ENCODE data around the gene CDH23. TPM values are rescaled to one million over a fixed set of nuclear protein-coding genes. Genes with fewer than 3 reads are reported as not detected.

The CDH23 gene
- total RNA-seq, 2 donors from 2014 or later = 3.9 to 4.4 TPM

- no peak for TF ChIP-seq CTCF (IDR thresholded peaks at IDR 0.05)
- Histone ChIP-seq H3K27ac (peak overlapping the region; percentile 67 to 74), H3K9me3 (no peaks in the 10 kb centered on the region), H3K27me3 (no peaks in the 10 kb centered on the region), H3K4me3 (no peak overlapping the region), H3K36me3 (peaks cover 26% of the 10 kb centered on the region), H3K4me1 (peaks cover 0 to 72% of the 10 kb centered on the region in 2 donors)
- DNase-seq (ENCODE audit: low spot score) = peak; percentile 82
These were observed 352.0 kb downstream of the CDH23 start for GRCh38 chr10:71748671-71749191.

GRCh38 chr10:71749396-71749795 lies 352.7 kb downstream of the CDH23 start:
- TF ChIP-seq CTCF (IDR thresholded peaks at IDR 0.05) = no peak
- H3K4me3 ChIP-seq = no peak overlapping the region
- H3K36me3 ChIP-seq = peaks cover 32% of the 10 kb centered on the region
- H3K27me3 ChIP-seq = no peaks in the 10 kb centered on the region
- H3K4me1 ChIP-seq = peaks cover 0 to 78% of the 10 kb centered on the region in 2 donors
- H3K9me3 ChIP-seq = no peaks in the 10 kb centered on the region
- DNase-seq (ENCODE audit: low spot score) = no peak
- H3K27ac ChIP-seq = peak overlapping the region; percentile 67 to 74

- TF ChIP-seq CTCF (IDR thresholded peaks at IDR 0.05) = no peak
- Histone ChIP-seq H3K4me1 (peaks cover 0 to 86% of the 10 kb centered on the region in 2 donors), H3K9me3 (no peaks in the 10 kb centered on the region), H3K4me3 (no peak overlapping the region), H3K36me3 (peaks cover 33% of the 10 kb centered on the region), H3K27me3 (no peaks in the 10 kb centered on the region), H3K27ac (peak overlapping the region; percentile 67 to 74)
- no peak for DNase-seq (ENCODE audit: low spot score)
These were observed 353.6 kb downstream of the CDH23 start for GRCh38 chr10:71750124-71750841.

- H3K36me3 ChIP-seq = peaks cover 33% of the 10 kb centered on the region
- no peak overlapping the region for H3K4me3 ChIP-seq
- peak overlapping the region in 1 of 2 donors; percentile 12 for H3K27ac ChIP-seq
- H3K4me1 ChIP-seq = peaks cover 0 to 86% of the 10 kb centered on the region in 2 donors
- H3K27me3 ChIP-seq = no peaks in the 10 kb centered on the region
- no peak for DNase-seq (ENCODE audit: low spot score)
- no peak for TF ChIP-seq CTCF (IDR thresholded peaks at IDR 0.05)
- H3K9me3 ChIP-seq = no peaks in the 10 kb centered on the region
These were observed 354.3 kb downstream of the CDH23 start for GRCh38 chr10:71750986-71751385.

GRCh38 chr10:71751515-71752224 lies 354.9 kb downstream of the CDH23 start:
- H3K27me3 ChIP-seq = no peaks in the 10 kb centered on the region
- DNase-seq (ENCODE audit: low spot score) = no peak
- H3K4me3 ChIP-seq = no peak overlapping the region
- no peak overlapping the region for H3K27ac ChIP-seq
- TF ChIP-seq CTCF (IDR thresholded peaks at IDR 0.05) = no peak
- H3K4me1 ChIP-seq = peaks cover 0 to 82% of the 10 kb centered on the region in 2 donors
- peaks cover 33% of the 10 kb centered on the region for H3K36me3 ChIP-seq
- H3K9me3 ChIP-seq = no peaks in the 10 kb centered on the region

All from right atrium auricular region (tissue), 2 donors.